IMR-90 (cell line): Measurements from ENCODE around the gene NFIA. TPM values are rescaled to one million over a fixed set of nuclear protein-coding genes. Genes with fewer than 3 reads are reported as not detected.

Experiments
- ATAC-seq: fragments of 200-7000 bp; cut with Tn5 transposase; 2 replicates; pipeline ENCODE4 v1.9.1; 2020; ENCODE audit warnings: low read depth, mild to moderate bottlenecking, moderate library complexity
- BruUV-seq: library from RNA; stranded (reverse); fragments of 400-500 nt; replicated peaks from 2 replicates; lab custom pipeline; 2021; lab: Mats Ljungman, UMichigan
- CTCF ChIA-PET: fragments of 300-600 bp; formaldehyde crosslinking; extraction: SDS; loops from one replicate; lab custom pipeline; 2021; ENCODE audit warnings: antibody characterized with exemption; lab: Yijun Ruan, JAX
- POLR2A ChIA-PET: fragments of 300-600 bp; sonication (Branson Sonifier 250); formaldehyde crosslinking; loops from one replicate; lab custom pipeline; 2022; ENCODE audit warnings: antibody characterized with exemption; ENCODE audit not compliant: unreplicated experiment; lab: Charles Lee
- DNase-seq: peaks from one replicate; pipeline ENCODE4 v3.0.0; 2013
- H2AFZ ChIP-seq: replicated peaks from 2 replicates; pipeline ENCODE3; 2013; ENCODE audit warnings: low read length, mild to moderate bottlenecking; ENCODE audit not compliant: poor library complexity
- H2AK5ac ChIP-seq: 2 replicates; pipeline ENCODE4 v1.6.1; 2013; ENCODE audit warnings: low read depth, low read length, inconsistent platforms
- H2AK9ac ChIP-seq: replicated peaks from 2 replicates; pipeline ENCODE3; 2013; ENCODE audit warnings: mild to moderate bottlenecking, low read depth, low read length, moderate library complexity; ENCODE audit not compliant: poor library complexity
- H2BK120ac ChIP-seq: 2 replicates; pipeline ENCODE4 v1.6.1; 2013; ENCODE audit warnings: low read depth, low read length, inconsistent platforms
- H2BK15ac ChIP-seq: 3 replicates; pipeline ENCODE4 v1.6.1; 2013; ENCODE audit warnings: low read depth, low read length, inconsistent platforms
- H2BK20ac ChIP-seq: 2 replicates; pipeline ENCODE4 v1.6.1; 2013; ENCODE audit warnings: low read depth, mild to moderate bottlenecking, inconsistent platforms, low read length, moderate library complexity
- H2BK5ac ChIP-seq: 2 replicates; pipeline ENCODE4 v1.6.1; 2013; ENCODE audit warnings: mild to moderate bottlenecking, low read depth, low read length, inconsistent platforms; ENCODE audit not compliant: poor library complexity, severe bottlenecking
- H3K14ac ChIP-seq: replicated peaks from 2 replicates; pipeline ENCODE4 v1.6.1; 2013; ENCODE audit warnings: low read depth, low read length, inconsistent platforms
- H3K18ac ChIP-seq: 2 replicates; pipeline ENCODE4 v1.6.1; 2013; ENCODE audit warnings: low read depth, low read length, control low read depth
- H3K23ac ChIP-seq: 2 replicates; pipeline ENCODE4 v1.6.1; 2013; ENCODE audit warnings: low read depth, low read length, inconsistent platforms
- H3K27ac ChIP-seq: 2 replicates; pipeline ENCODE4 v1.5.1; 2013; ENCODE audit warnings: mild to moderate bottlenecking, control low read depth, low read length; ENCODE audit not compliant: insufficient read depth
- H3K27me3 ChIP-seq: 2 replicates; pipeline ENCODE4 v1.6.1; 2013; ENCODE audit warnings: low read length; ENCODE audit not compliant: control insufficient read depth, insufficient read depth
- H3K36me3 ChIP-seq: 2 replicates; pipeline ENCODE4 v1.6.1; 2013; ENCODE audit warnings: low read length, mixed read lengths; ENCODE audit not compliant: control insufficient read depth, insufficient read depth
- H3K4ac ChIP-seq: 2 replicates; pipeline ENCODE4 v1.6.1; 2013; ENCODE audit warnings: low read depth, low read length, inconsistent platforms
- H3K4me1 ChIP-seq: 2 replicates; pipeline ENCODE4 v1.6.1; 2013; ENCODE audit warnings: low read length, mixed read lengths; ENCODE audit not compliant: control insufficient read depth, insufficient read depth
- H3K4me2 ChIP-seq: 2 replicates; pipeline ENCODE4 v1.6.1; 2013; ENCODE audit warnings: low read depth, mild to moderate bottlenecking, control low read depth, low read length, moderate library complexity
- H3K4me3 ChIP-seq: 2 replicates; pipeline ENCODE4 v1.5.1; 2013; ENCODE audit warnings: low read depth, mild to moderate bottlenecking, control low read depth, low read length, moderate library complexity; ENCODE audit not compliant: insufficient read depth
- H3K56ac ChIP-seq: 2 replicates; pipeline ENCODE4 v1.6.1; 2013; ENCODE audit warnings: low read length, inconsistent platforms; ENCODE audit not compliant: insufficient read depth; ENCODE audit errors: extremely low read depth
- H3K79me1 ChIP-seq, 2 experiments: 2 replicates each; pipeline ENCODE4 v1.6.1; 2013; ENCODE audit warnings: low read length in 2 of 2, inconsistent platforms in 1 of 2, low read depth in 1 of 2
- H3K9ac ChIP-seq: 2 replicates; pipeline ENCODE4 v1.6.1; 2013; ENCODE audit warnings: low read depth, low read length, control low read depth
- H3K9me1 ChIP-seq: 2 replicates; pipeline ENCODE4 v1.6.1; 2013; ENCODE audit warnings: low read length, inconsistent platforms; ENCODE audit not compliant: insufficient read depth
- H3K9me3 ChIP-seq: 2 replicates; pipeline ENCODE4 v1.6.1; 2013; ENCODE audit warnings: low read length; ENCODE audit not compliant: control insufficient read depth, insufficient read depth
- H4K20me1 ChIP-seq: 2 replicates; pipeline ENCODE4 v1.6.1; 2013; ENCODE audit warnings: low read length, inconsistent platforms; ENCODE audit not compliant: insufficient read depth
- H4K5ac ChIP-seq: 2 replicates; pipeline ENCODE4 v1.6.1; 2013; ENCODE audit warnings: mild to moderate bottlenecking, low read depth, low read length, control low read depth
- H4K8ac ChIP-seq, 2 experiments: 2 replicates each; pipeline ENCODE4 v1.6.1; 2013; ENCODE audit warnings: low read depth in 2 of 2, low read length in 2 of 2, control low read depth in 1 of 2, inconsistent platforms in 1 of 2
- H4K91ac ChIP-seq: 2 replicates; pipeline ENCODE4 v1.6.1; 2013; ENCODE audit warnings: low read depth, low read length, inconsistent platforms; ENCODE audit not compliant: insufficient read depth
- BHLHE40 ChIP-seq: fragments of 150-350 bp; IDR thresholded peaks from 2 replicates; pipeline ENCODE4 v1.6.1; 2016; ENCODE audit warnings: mild to moderate bottlenecking, low read depth, low read length
- CEBPB ChIP-seq: IDR thresholded peaks from 2 replicates; pipeline ENCODE4 v1.6.1; 2012; ENCODE audit warnings: low read depth, low read length, improper control_type of control experiment
- CHD1 ChIP-seq: IDR thresholded peaks from 2 replicates; pipeline ENCODE4 v1.6.1; 2012; ENCODE audit warnings: low read depth, low read length, improper control_type of control experiment
- ELK1 ChIP-seq: fragments of 150-350 bp; IDR thresholded peaks from 2 replicates; pipeline ENCODE4 v1.6.1; 2016; ENCODE audit warnings: low read depth, mild to moderate bottlenecking, low read length, moderate library complexity, borderline replicate concordance
- FOS ChIP-seq: fragments of 150-350 bp; IDR thresholded peaks from 2 replicates; pipeline ENCODE4 v1.6.1; 2016; ENCODE audit warnings: low read depth, low read length
- MAFK ChIP-seq: IDR thresholded peaks from 2 replicates; pipeline ENCODE4 v1.6.1; 2012; ENCODE audit warnings: low read depth, low read length, improper control_type of control experiment
- MXI1 ChIP-seq: IDR thresholded peaks from 2 replicates; pipeline ENCODE4 v1.6.1; 2012; ENCODE audit warnings: low read depth, mild to moderate bottlenecking, low read length, moderate library complexity, borderline replicate concordance
- NFE2L2 ChIP-seq: fragments of 150-350 bp; IDR thresholded peaks from 2 replicates; pipeline ENCODE4 v1.6.1; 2016; ENCODE audit warnings: low read depth, mild to moderate bottlenecking, low read length
- RAD21 ChIP-seq: IDR thresholded peaks from 2 replicates; pipeline ENCODE4 v1.6.1; 2012; ENCODE audit warnings: low read length, improper control_type of control experiment
- RCOR1 ChIP-seq: IDR thresholded peaks from 2 replicates; pipeline ENCODE4 v1.6.1; 2012; ENCODE audit warnings: mild to moderate bottlenecking, low read length, improper control_type of control experiment; ENCODE audit not compliant: insufficient replicate concordance
- SMC3 ChIP-seq: fragments of 150-350 bp; IDR thresholded peaks from 2 replicates; pipeline ENCODE4 v1.6.1; 2016; ENCODE audit warnings: low read depth, mild to moderate bottlenecking, antibody characterized with exemption, low read length, moderate library complexity
- WGBS, 2 experiments: methylation state at CpG; one replicate each; pipeline versions ENCODE4 v1.1.5 to v1.1.7; 2013; ENCODE audit warnings: missing lambda C conversion rate in 2 of 2; ENCODE audit not compliant: insufficient read length in 1 of 2; ENCODE audit errors: extremely low coverage in 2 of 2; 5-methylcytosine and 5-hydroxymethylcytosine counted together
- dilution Hi-C: fragments of 300-500 bp; cut with HindIII; formaldehyde crosslinking; loops from one replicate; pipeline ENCODE4 v1.14.3; 2018; ENCODE audit warnings: low sequenced_read_pairs; ENCODE audit not compliant: unreplicated experiment
- in situ Hi-C: fragments of 300-500 bp; cut with MboI; formaldehyde crosslinking; loops from 3 replicates; pipeline ENCODE4 v1.14.3; 2019; ENCODE audit warnings: low sequenced_read_pairs, inconsistent platforms, mixed read lengths
- intact Hi-C: fragments of 100-400 bp; cut with micrococcal nuclease; formaldehyde crosslinking; loops from 2 replicates; pipeline ENCODE4 v1.10.0; 2022
- polyA plus RNA-seq, 3 experiments: library from polyadenylated mRNA; depleted of rRNA; stranded (reverse); fragments of >200 nt; gene quantifications; 2 replicates each; pipeline ENCODE4 v1.2.3, GENCODE V29; 2012; ENCODE audit warnings: low replicate concordance in 1 of 3
- total RNA-seq: library from RNA; depleted of rRNA; stranded (reverse); fragments of >200 nt; gene quantifications from 2 replicates; pipeline ENCODE4 v1.2.3, GENCODE V29; 2012
- TF ChIP-seq, protein P1 (sequence below): conservative IDR thresholded peaks from 2 replicates; pipeline ENCODE4 v1.5.1; 2012; ENCODE audit warnings: mild to moderate bottlenecking, low read depth, low read length, improper control_type of control experiment
- TF ChIP-seq, protein P2 (sequence below): fragments of 150-350 bp; IDR thresholded peaks from 2 replicates; pipeline ENCODE4 v1.6.1; 2017; ENCODE audit warnings: mild to moderate bottlenecking, antibody characterized with exemption, low read length, low read depth

Gene NFIA
- total and polyA plus RNA-seq, 2 of the 4 experiments (the other 2 are of a cell fraction), result 1.6 to 2.2 TPM

DNA sequence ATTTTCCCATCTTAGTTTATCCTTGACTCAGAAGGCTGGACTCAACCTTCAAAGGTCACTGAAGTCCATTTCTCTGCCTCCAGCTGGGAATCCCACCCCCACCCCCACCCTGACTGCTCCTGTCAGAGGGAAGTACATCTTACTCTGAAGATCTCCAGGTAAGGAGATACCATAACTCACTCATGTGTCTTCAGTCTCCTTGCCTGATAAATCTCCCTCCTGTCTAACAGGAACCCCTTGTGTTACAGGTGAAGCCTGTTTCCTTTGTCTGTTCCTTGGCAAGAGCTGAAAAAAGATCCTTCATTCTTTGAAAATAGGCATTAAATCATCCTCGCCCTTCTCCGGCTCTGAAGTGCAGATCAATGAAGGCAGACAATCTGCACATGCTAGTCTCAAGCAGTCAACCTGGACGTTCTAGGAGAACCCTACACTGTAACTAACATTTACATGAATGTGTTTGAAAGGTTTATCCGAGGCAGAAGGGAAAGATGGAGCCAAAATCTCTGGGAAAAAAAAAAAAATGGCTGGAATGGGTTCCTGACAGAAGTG is 392.0 kb downstream of the NFIA start:
- Histone ChIP-seq H3K27me3 (no peaks in the 10 kb centered on the region; the same call in 1 of the 2 replicates), H3K18ac (no peak overlapping the region), H2AFZ (no peak overlapping the region), H4K91ac (no peak overlapping the region), H3K4me1 (no peaks in the 10 kb centered on the region), H3K79me1 (no peaks in the 10 kb centered on the region), H3K36me3 (no peaks in the 10 kb centered on the region), H2AK5ac (no peak overlapping the region), H2AK9ac (no peak overlapping the region), H2BK15ac (no peak overlapping the region), H3K9ac (no peak overlapping the region), H2BK120ac (no peak overlapping the region), H3K9me1 (no peaks in the 10 kb centered on the region), H3K23ac (no peak overlapping the region), H4K20me1 (no peaks in the 10 kb centered on the region), H3K14ac (no peak overlapping the region), H2BK20ac (no peak overlapping the region), H4K5ac (no peak overlapping the region), H4K8ac (no peak overlapping the region), H3K4me2 (no peak overlapping the region), H2BK5ac (no peak overlapping the region), H3K4ac (no peak overlapping the region), H3K27ac (no peak overlapping the region), H3K56ac (no peak overlapping the region), H3K4me3 (no peak overlapping the region), H3K9me3 (no peaks in the 10 kb centered on the region)
- intact Hi-C loops, result no loop called here
- no CpG with 5 or more reads among the region's 4 CpGs for WGBS, 2 experiments
- dilution Hi-C loops, result no loop called here
- DNase-seq (no peak), ATAC-seq (no peak)
- TF ChIP-seq BHLHE40 (no peak), CHD1 (no peak), NFE2L2 (no peak), RCOR1 (no peak), ELK1 (no peak), SMC3 (no peak), MAFK (no peak), RAD21 (no peak), MXI1 (no peak), CEBPB (no peak), FOS (no peak)
- TF ChIP-seq, protein P1, sequence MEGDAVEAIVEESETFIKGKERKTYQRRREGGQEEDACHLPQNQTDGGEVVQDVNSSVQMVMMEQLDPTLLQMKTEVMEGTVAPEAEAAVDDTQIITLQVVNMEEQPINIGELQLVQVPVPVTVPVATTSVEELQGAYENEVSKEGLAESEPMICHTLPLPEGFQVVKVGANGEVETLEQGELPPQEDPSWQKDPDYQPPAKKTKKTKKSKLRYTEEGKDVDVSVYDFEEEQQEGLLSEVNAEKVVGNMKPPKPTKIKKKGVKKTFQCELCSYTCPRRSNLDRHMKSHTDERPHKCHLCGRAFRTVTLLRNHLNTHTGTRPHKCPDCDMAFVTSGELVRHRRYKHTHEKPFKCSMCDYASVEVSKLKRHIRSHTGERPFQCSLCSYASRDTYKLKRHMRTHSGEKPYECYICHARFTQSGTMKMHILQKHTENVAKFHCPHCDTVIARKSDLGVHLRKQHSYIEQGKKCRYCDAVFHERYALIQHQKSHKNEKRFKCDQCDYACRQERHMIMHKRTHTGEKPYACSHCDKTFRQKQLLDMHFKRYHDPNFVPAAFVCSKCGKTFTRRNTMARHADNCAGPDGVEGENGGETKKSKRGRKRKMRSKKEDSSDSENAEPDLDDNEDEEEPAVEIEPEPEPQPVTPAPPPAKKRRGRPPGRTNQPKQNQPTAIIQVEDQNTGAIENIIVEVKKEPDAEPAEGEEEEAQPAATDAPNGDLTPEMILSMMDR, result no peak
- TF ChIP-seq, protein P2, sequence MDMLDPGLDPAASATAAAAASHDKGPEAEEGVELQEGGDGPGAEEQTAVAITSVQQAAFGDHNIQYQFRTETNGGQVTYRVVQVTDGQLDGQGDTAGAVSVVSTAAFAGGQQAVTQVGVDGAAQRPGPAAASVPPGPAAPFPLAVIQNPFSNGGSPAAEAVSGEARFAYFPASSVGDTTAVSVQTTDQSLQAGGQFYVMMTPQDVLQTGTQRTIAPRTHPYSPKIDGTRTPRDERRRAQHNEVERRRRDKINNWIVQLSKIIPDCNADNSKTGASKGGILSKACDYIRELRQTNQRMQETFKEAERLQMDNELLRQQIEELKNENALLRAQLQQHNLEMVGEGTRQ, result no peak
- CTCF ChIA-PET, result no interaction called here
- in situ Hi-C loops, result no loop called here
- POLR2A ChIA-PET, result no interaction called here
- no TSS peak for BruUV-seq
